DND-41 (cell line): ENCODE data around the gene COA3.

ENCODE experiments used
- CTCF ChIP-seq: IDR thresholded peaks from 2 replicates; pipeline ENCODE4 v1.5.1; 2012; ENCODE audit warnings: borderline replicate concordance, low read length, moderate library complexity, mild to moderate bottlenecking; ENCODE audit not compliant: poor library complexity, severe bottlenecking; ENCODE audit errors: extremely low read depth
- EZH2 ChIP-seq: IDR thresholded peaks from 3 replicates; pipeline ENCODE4 v1.6.1; 2012; ENCODE audit warnings: borderline replicate concordance, low read depth, mild to moderate bottlenecking, moderate library complexity, low read length, inconsistent platforms; ENCODE audit not compliant: severe bottlenecking

- TF ChIP-seq CTCF (no peak), EZH2 (no peak)
These were observed 46.5 kb upstream of the COA3 start for GRCh38 chr17:42844761-42845555.
